Measurements from ENCODE around the gene FPGT. TPM values are rescaled to one million over a fixed set of nuclear protein-coding genes. Genes with fewer than 3 reads are reported as not detected.

Gene FPGT
- total and polyA plus RNA-seq, 2 of the 4 experiments (the other 2 are of a cell fraction), result 9.4 to 13.3 TPM

DNA sequence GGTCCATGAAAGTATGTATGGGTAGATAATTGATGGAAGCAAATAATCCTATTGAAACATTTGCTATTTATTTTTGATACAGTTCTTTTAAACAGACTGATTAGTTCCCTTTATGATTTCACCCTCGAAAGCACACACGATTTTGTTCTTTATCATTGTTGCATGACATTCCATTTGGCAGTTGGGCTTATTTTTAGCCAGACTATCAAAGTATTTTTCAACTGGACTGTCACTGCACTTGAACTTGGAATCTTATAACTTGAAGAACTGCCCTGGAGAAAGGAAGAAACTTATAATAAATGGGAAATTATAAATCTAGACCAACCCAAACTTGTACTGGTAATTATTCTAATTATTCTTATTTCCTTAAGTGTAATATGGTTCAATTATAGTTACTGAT lies 37.1 kb downstream of the FPGT start, which contains the start of gene TNNI3K:
Gene TNNI3K, plus strand, starts transcription at position 235 of the 400 bp plus-strand sequence. Its CDS starts 65 bp downstream, at position 300.
- H3K56ac ChIP-seq (ENCODE audit: extremely low read depth, insufficient read depth, low read length), result no peak within 1 kb of the TSS
- no peak within 1 kb of the TSS for H2BK120ac ChIP-seq (ENCODE audit: low read depth, low read length)
- H3K27ac ChIP-seq (ENCODE audit: insufficient read depth, low read length), result no peak within 1 kb of the TSS
- H3K36me3 ChIP-seq (ENCODE audit: control insufficient read depth, insufficient read depth, low read length), result no peaks in the 10 kb centered on the region
- no peak within 1 kb of the TSS for H3K14ac ChIP-seq (replicated peaks; ENCODE audit: low read depth, low read length)
- H2AFZ ChIP-seq (replicated peaks; ENCODE audit: low read length, poor library complexity), result no peak within 1 kb of the TSS
- CTCF ChIA-PET, result interaction anchor here (0.6 kb wide), 1 partner anchor 10 kb away, joined by 3 read pairs; no protein-coding TSS in a partner anchor
- no peaks in the 10 kb centered on the region for H3K27me3 ChIP-seq (ENCODE audit: control insufficient read depth, insufficient read depth, low read length)
- H2AK9ac ChIP-seq (replicated peaks; ENCODE audit: low read depth, low read length, poor library complexity), result no peak within 1 kb of the TSS
- TF ChIP-seq NFE2L2 (IDR thresholded peaks at IDR 0.05; ENCODE audit: low read depth, low read length), result no peak
- no peak for TF ChIP-seq CHD1 (IDR thresholded peaks at IDR 0.05; ENCODE audit: low read depth, low read length)
- no peak for TF ChIP-seq BHLHE40 (IDR thresholded peaks at IDR 0.05; ENCODE audit: low read depth, low read length)
- no peak for TF ChIP-seq RAD21 (IDR thresholded peaks at IDR 0.05; ENCODE audit: low read length)
- TF ChIP-seq MAZ (IDR thresholded peaks at IDR 0.05; ENCODE audit: borderline replicate concordance, low read depth, low read length), result no peak
- TF ChIP-seq POLR2A (IDR thresholded peaks at IDR 0.05; ENCODE audit: low read depth, low read length), result no peak
- no peak for TF ChIP-seq FOS (IDR thresholded peaks at IDR 0.05; ENCODE audit: low read depth, low read length)
- TF ChIP-seq, protein P1, sequence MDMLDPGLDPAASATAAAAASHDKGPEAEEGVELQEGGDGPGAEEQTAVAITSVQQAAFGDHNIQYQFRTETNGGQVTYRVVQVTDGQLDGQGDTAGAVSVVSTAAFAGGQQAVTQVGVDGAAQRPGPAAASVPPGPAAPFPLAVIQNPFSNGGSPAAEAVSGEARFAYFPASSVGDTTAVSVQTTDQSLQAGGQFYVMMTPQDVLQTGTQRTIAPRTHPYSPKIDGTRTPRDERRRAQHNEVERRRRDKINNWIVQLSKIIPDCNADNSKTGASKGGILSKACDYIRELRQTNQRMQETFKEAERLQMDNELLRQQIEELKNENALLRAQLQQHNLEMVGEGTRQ (IDR thresholded peaks at IDR 0.05; ENCODE audit: low read depth, low read length), result no peak
- no peak for TF ChIP-seq RCOR1 (IDR thresholded peaks at IDR 0.05; ENCODE audit: insufficient replicate concordance, low read length)
- TF ChIP-seq SMC3 (IDR thresholded peaks at IDR 0.05; ENCODE audit: low read depth, low read length), result no peak
- TF ChIP-seq MXI1 (IDR thresholded peaks at IDR 0.05; ENCODE audit: borderline replicate concordance, low read depth, low read length), result no peak
- TF ChIP-seq, protein P2, sequence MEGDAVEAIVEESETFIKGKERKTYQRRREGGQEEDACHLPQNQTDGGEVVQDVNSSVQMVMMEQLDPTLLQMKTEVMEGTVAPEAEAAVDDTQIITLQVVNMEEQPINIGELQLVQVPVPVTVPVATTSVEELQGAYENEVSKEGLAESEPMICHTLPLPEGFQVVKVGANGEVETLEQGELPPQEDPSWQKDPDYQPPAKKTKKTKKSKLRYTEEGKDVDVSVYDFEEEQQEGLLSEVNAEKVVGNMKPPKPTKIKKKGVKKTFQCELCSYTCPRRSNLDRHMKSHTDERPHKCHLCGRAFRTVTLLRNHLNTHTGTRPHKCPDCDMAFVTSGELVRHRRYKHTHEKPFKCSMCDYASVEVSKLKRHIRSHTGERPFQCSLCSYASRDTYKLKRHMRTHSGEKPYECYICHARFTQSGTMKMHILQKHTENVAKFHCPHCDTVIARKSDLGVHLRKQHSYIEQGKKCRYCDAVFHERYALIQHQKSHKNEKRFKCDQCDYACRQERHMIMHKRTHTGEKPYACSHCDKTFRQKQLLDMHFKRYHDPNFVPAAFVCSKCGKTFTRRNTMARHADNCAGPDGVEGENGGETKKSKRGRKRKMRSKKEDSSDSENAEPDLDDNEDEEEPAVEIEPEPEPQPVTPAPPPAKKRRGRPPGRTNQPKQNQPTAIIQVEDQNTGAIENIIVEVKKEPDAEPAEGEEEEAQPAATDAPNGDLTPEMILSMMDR (conservative IDR thresholded peaks at IDR 0.05; ENCODE audit: low read depth, low read length), result no peak
- TF ChIP-seq, protein P3, sequence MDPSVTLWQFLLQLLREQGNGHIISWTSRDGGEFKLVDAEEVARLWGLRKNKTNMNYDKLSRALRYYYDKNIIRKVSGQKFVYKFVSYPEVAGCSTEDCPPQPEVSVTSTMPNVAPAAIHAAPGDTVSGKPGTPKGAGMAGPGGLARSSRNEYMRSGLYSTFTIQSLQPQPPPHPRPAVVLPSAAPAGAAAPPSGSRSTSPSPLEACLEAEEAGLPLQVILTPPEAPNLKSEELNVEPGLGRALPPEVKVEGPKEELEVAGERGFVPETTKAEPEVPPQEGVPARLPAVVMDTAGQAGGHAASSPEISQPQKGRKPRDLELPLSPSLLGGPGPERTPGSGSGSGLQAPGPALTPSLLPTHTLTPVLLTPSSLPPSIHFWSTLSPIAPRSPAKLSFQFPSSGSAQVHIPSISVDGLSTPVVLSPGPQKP (IDR thresholded peaks at IDR 0.05; ENCODE audit: borderline replicate concordance, low read depth, low read length), result no peak
- no peak for TF ChIP-seq CEBPB (IDR thresholded peaks at IDR 0.05; ENCODE audit: low read depth, low read length)
- TF ChIP-seq MAFK (IDR thresholded peaks at IDR 0.05; ENCODE audit: low read depth, low read length), result no peak
- no peak for TF ChIP-seq RFX5 (IDR thresholded peaks at IDR 0.05; ENCODE audit: low read depth, low read length)
- no CpG with 5 or more reads among the region's 2 CpGs for WGBS, 2 experiments (ENCODE audit: extremely low coverage in 2 of 2, insufficient read length in 1 of 2)
- intact Hi-C loops (cut with micrococcal nuclease), result no loop called here
- H4K5ac ChIP-seq (ENCODE audit: low read depth, low read length), result no peak within 1 kb of the TSS
- H4K91ac ChIP-seq (ENCODE audit: insufficient read depth, low read depth, low read length), result no peak within 1 kb of the TSS
- in situ Hi-C loops (cut with MboI; ENCODE audit: low sequenced_read_pairs), result no loop called here
- H2BK20ac ChIP-seq (ENCODE audit: low read depth, low read length), result no peak within 1 kb of the TSS
- no peaks in the 10 kb centered on the region for H3K79me1 ChIP-seq (ENCODE audit: low read depth in 1 of 2, low read length in 2 of 2)
- ATAC-seq (ENCODE audit: low read depth) (no peak), DNase-seq (no peak)
- H3K18ac ChIP-seq (ENCODE audit: low read depth, low read length), result no peak within 1 kb of the TSS
- H3K4me2 ChIP-seq (ENCODE audit: low read depth, low read length), result no peak within 1 kb of the TSS
- no TSS peak for BruUV-seq (replicated peaks)
- POLR2A ChIA-PET (ENCODE audit: unreplicated experiment), result no interaction called here
- H3K4me3 ChIP-seq (ENCODE audit: insufficient read depth, low read depth, low read length), result no peak within 1 kb of the TSS
- no peak within 1 kb of the TSS for H2BK15ac ChIP-seq (ENCODE audit: low read depth, low read length)
- no peak within 1 kb of the TSS for H3K9ac ChIP-seq (ENCODE audit: low read depth, low read length)
- H4K20me1 ChIP-seq (ENCODE audit: insufficient read depth, low read length), result no peaks in the 10 kb centered on the region
- dilution Hi-C loops (cut with HindIII; ENCODE audit: low sequenced_read_pairs, unreplicated experiment), result no loop called here
- no peak within 1 kb of the TSS for H3K23ac ChIP-seq (ENCODE audit: low read depth, low read length)
- no peak within 1 kb of the TSS for H2AK5ac ChIP-seq (ENCODE audit: low read depth, low read length)
- H3K4ac ChIP-seq (ENCODE audit: low read depth, low read length), result no peak within 1 kb of the TSS
- no peaks in the 10 kb centered on the region for H3K9me3 ChIP-seq (ENCODE audit: control insufficient read depth, insufficient read depth, low read length)
- no peaks in the 10 kb centered on the region for H3K4me1 ChIP-seq (ENCODE audit: control insufficient read depth, insufficient read depth, low read length)
- no peak within 1 kb of the TSS for H2BK5ac ChIP-seq (ENCODE audit: low read depth, low read length, poor library complexity, severe bottlenecking)
- H4K8ac ChIP-seq (ENCODE audit: low read depth in 2 of 2, low read length in 2 of 2), result no peak within 1 kb of the TSS
- H3K9me1 ChIP-seq (ENCODE audit: insufficient read depth, low read length), result no peaks in the 10 kb centered on the region
